GM19238 (cell line): ENCODE data around the gene ABCB6.

Experiments used
- DNase-seq: peaks from one replicate; pipeline ENCODE4 v3.0.0; 2011; ENCODE audit warnings: low spot score; ENCODE audit not compliant: insufficient read length

ABCB6 gene

DNA sequence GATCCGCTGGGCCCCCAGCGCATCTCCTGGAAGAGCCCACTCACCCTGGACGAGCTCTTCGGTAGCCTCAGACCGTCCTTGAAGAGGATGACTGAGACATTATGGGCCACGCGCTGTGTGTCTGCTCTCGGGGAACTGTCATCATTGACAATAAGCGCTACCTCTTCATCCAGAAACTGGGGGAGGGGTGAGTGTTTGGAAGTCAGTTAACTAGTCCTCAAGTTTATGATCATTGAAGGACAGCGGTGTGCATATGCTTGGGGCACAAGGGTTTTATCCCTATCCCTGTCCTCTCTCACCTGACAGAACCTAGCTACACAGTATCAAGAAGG lies 27.1 kb upstream of the ABCB6 start:
- DNase-seq: no peak

- DNase-seq: peak; percentile 96
Measured at GRCh38 chr2:219245148-219245898, 26.6 kb upstream of the ABCB6 start, which contains the start of the genes GLB1L and STK16. TSS of gene GLB1L (minus strand) at chr2:219245444. CDS start at chr2:219243573, 1,871 bp downstream. TSS of gene STK16 (plus strand) at chr2:219245479. CDS start at chr2:219246000, 521 bp downstream.

- DNase-seq: no peak
Measured at GRCh38 chr2:219244789-219245147, 26.0 kb upstream of the ABCB6 start.

GRCh38 chr2:219243291-219243761 lies 24.6 kb upstream of the ABCB6 start:
- DNase-seq: no peak

DNA sequence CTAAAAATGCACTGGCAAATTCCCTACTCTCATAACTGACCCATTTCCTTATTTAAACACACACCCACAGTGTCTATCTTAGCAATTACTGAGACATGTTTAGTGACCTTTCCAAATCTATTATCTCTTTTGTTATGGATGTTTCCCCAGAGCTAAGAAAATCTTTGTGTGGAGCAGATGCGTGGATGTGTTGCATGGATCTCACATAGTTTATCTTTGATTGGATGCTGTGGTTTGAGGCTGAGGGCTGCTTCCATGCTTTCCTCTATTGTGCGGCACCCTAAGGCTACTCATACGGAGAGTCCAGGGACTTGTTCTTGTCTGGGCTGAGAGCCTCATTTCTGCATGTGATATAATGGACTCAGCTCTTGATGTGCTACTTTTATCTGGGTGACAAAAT lies 15.6 kb upstream of the ABCB6 start:
- no peak for DNase-seq

DNA sequence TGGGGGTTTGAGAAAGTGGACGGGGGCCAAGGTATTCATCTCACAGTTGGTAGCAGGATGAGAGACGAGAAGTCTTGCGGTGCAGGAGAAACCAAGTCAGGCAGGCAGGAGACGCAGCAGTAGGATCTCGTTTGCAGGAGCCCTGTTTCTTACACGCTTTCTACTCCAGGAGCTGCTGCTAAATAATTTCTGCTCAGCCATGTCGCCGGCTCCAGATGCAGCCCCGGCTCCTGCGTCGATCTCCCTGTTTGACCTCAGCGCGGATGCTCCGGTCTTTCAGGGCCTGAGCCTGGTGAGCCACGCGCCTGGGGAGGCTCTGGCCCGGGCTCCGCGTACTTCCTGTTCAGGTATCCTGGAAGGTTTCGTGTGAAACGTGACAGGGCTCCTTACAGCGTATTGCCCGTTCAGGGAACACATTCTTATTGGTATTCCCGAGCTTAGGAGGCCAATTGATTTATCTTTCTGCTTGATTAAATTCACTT lies 11.3 kb upstream of the ABCB6 start:
- no peak for DNase-seq

- peak; percentile 100 for DNase-seq
Measured at GRCh38 chr2:219229305-219230058, 10.7 kb upstream of the ABCB6 start, which contains the start of the genes ANKZF1 and ATG9A. TSS of gene ANKZF1 (plus strand) at chr2:219229806. CDS start at chr2:219230258, 452 bp downstream. TSS of gene ATG9A (minus strand) at chr2:219229636. CDS start at chr2:219228024, 1,612 bp downstream.

DNA sequence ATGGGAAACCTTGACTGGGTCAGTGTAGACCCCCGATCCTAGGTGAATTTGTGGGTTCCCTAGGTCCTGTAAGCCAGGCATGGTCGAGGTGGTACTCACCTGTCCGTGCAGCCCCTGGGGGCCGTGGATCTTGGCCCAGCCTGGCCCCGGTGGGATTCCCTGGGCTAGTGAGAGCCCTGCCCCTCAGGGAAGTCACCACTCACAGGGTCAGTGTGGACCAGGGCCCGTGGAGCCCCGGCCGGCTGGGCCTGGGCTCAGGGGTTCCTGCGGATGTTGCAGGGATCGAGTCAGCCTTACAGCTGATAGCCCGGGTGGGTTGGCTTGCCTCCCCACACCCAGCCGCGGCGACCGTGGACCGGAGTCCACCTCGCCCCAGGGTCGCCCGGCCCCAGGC lies 10.2 kb upstream of the ABCB6 start:
- no peak for DNase-seq

- no peak for DNase-seq
Measured at GRCh38 chr2:219228041-219228910, 9.5 kb upstream of the ABCB6 start.

DNA sequence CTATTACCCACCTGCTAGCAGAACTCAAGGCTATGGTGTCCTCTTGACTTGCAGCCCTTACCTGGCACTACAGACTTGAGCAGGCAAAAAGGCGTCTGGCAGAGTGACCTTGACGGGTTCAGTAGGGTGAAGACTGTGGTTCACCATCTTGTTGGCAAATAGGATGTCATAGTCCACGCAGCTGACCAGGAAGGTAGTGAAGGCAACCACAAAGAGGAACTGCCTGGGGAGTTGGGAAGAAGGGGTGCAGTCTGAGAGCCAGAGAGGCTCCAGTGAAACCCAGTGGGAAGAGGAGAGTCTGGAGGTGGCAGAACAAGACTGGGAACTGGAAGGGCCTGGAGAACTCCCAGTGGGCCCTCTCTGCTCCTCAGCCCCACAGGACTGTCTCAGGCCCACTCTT lies 6.6 kb upstream of the ABCB6 start:
- no peak for DNase-seq

DNA sequence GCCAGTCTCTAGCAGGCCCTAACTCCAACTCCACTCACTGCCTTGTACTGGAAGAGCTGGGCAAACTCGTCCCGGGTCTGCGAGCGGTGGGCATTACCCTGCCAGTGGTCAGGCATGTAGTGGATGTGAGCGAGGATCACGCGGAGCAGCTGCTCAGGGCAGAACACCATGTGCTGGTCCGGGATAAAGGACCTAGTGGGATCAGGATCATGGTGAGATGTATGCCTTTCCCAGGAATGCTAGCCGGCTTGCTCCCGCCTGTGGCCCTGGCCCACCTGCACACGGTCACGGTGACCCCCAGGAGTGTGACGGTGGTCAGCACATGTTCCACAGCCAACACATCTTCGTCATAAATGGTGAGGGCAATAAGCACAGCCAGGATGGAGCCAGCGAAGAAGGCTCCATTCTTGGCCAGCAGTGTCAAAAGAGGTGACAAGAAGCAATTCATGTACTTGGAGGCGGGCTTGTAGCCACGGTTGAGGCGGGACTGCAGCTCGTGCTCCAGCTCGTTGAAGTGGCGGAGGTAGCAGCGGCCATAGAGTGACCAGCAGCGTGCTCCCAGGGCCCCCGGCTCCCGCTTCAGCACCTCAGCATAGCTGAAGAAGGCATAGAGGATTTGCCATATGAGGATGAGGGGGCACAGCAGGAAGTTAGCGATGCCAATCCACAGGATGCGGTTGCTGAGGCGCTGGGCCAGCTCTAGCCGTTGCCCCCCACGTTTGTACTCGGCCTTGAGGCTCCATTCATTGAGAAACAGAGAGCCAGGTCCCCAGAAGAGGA lies 5.3 kb upstream of the ABCB6 start:
- DNase-seq: no peak

GRCh38 chr2:219221957-219222518 lies 3.3 kb upstream of the ABCB6 start:
- no peak for DNase-seq

DNA sequence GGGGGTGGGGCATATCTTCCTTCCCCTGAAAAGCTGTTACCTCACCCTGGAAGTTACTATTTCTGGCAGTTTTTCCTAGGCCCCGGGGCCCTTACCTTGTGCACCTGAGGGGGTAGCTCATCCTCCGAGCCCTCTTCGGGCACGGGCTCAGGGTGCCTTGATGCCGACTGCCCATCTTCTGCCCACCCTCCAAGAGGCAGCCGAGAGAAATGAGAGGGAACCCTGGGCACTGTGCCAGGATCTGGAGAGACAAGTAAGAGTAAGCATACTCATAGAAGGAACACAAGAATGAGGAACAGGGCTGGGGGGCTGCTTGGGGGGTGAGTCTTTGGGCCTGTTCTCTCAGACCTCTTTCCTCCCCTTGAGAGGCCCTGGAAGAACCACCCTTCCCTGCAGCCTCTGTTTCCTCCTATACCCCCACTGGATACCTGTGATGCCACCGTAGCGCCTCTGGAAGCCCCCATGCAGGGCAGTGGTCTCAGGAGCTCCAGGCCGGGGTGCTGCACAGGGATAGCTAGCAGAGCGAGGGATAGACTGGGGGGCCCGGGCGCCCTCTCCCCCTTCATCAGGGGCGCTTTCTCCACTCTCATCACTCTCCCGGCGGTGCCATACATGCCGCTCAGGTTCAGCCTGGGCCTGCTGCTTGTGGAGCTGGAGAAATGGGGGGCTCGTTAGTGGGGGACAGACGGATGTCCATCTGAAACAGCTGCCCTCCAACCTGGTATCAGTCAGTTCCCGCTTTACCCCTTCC lies 2.1 kb upstream of the ABCB6 start:
- no peak for DNase-seq

DNA sequence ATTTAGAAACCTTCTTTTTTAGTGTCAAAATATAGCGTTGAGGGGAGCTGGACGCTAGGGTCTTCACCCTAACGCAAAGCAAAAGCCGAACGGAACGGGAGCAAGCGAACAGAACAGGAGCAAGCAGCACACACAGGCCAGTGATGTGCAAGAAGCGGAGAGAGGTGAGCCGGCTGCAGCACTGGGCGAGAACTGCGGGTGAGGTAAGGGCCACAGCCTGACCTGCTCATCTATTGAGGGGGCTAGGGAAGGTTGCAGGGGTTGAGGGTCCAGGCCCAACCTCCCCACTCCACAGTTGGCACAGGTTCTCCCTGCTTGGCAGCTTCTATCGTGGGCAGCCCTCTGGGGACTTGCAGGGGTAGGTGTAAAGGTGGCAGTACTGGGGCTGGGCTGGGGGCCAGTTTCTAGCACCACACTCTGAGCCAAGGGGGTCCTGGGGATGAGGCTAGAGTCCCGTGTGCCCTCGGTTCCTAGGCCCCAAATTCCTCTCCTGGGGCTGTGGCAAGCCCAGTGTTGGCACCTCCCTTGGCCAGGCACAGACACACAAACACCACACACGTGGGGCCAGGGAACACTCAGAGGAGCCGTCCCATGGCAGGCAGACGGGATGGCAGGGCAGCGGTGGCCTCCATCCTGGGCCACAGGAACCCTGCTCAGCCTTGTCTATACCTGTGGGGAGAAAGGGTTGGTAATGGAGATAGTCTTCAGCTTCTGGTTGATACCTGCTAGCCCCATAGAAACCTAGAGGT lies 1.2 kb upstream of the ABCB6 start:
- no peak for DNase-seq

- DNase-seq: no peak
Measured at GRCh38 chr2:219218217-219218731, 484 bp downstream of the ABCB6 start.

DNA sequence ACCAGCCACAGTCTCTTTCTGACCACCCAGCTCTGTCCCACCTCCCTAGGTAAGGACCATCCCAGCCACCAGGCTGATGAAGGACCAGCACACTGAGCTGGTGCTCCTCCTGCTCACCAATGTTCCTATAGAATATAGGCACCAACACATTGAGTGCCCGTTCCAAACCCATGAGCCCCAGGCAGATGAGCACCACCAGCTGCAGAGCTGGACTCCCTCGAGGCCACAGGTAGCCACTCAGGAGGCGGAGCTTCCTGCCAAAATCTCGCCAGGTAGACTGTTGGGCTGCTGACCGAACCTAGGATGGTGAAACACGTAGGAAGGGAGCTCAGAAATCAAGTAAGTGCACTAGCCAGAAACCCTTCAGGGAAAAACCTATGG lies 2.2 kb downstream of the ABCB6 start:
- DNase-seq: no peak

DNA sequence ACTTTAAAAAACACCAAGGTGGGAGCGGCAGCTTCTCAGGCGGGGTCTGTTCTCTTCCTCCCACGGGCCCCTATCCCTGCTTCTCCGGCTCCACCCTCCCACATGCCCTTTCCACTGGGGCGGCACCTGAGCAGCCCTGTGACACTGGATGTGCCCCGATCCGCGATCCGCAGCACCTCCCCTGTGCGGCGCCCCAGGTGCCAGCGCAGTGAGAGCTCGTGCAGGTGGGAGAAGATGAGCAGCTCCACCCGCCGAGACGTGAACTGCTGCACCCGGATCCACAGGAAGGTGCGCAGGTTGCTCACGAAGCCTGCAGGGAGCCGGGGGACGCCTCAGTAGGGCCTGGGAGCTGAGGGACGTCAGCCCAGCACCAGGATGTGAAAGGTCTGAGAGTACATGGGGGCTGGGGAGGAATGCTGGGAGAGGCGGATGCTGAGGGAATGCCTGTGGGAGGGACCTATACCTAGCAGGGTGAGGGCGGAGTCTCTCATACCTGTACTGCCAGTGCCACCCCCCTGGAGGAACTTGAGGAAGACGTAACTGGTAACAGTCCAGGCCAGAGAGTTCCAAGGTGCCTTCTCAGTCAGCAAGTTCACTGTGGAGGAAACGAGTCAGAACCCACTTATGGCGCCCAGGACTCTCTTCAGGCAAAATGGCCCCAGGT lies 2.8 kb downstream of the ABCB6 start:
- no peak for DNase-seq

GRCh38 chr2:219214786-219215185 lies 4.0 kb downstream of the ABCB6 start:
- DNase-seq: no peak
